HG02981 (cell line): ENCODE measurements around the gene PPM1K.
"Not testable (repeated sequence)": the region's sequence is repeated elsewhere in the genome, so short reads cannot be mapped to it uniquely, and the experiment has no call there.

Source experiments
- ATAC-seq: cut with Tn5 transposase; IDR thresholded peaks from one replicate; pipeline ENCODE4 v1.9.1; 2021; ENCODE audit warnings: mild to moderate bottlenecking, moderate library complexity; ENCODE audit not compliant: unreplicated experiment

PPM1K gene

DNA sequence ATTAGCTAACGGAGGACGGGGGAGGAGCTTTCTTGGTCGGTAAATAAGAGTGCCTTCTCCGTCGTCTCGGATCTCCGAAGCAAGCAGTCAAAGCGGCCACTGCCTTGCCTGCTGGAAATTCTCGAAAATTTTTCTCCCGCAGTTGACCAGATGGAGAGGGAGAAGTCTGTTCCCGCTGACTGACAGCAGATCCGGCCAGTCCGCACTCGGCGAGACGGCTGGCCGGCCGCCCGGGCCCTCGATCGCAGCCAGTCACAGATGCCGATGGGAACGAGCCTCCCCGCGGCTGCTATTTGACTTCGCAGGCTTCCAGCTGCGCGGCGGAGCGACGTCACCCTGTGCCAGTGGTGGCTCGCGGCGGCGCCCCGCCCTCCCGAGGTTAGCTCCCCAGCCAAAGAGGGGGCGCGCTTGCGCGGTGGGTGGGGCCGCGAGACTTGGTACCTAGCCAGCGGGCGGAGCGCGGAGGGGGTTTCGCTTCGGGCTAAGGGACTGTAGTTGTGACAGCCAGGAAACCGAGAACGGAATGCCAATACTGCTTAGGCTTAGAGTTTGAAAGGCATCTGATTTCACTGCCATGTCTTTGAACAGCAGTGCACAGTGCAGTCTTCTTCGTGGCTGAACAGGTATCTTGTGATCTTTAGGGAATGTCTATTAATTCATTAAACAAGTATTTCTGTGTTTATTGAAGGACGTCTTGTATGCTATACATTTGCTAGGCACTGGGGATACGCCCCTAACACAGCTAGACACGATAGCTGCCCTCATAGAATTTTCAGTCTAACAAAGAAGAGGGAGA, at the start of gene PPM1K:
Gene PPM1K (minus strand): TSS at position 123 of the 796 bp plus-strand sequence. CDS start 5,978 bp downstream, outside the sequence.
- peak; percentile 83 for ATAC-seq

DNA sequence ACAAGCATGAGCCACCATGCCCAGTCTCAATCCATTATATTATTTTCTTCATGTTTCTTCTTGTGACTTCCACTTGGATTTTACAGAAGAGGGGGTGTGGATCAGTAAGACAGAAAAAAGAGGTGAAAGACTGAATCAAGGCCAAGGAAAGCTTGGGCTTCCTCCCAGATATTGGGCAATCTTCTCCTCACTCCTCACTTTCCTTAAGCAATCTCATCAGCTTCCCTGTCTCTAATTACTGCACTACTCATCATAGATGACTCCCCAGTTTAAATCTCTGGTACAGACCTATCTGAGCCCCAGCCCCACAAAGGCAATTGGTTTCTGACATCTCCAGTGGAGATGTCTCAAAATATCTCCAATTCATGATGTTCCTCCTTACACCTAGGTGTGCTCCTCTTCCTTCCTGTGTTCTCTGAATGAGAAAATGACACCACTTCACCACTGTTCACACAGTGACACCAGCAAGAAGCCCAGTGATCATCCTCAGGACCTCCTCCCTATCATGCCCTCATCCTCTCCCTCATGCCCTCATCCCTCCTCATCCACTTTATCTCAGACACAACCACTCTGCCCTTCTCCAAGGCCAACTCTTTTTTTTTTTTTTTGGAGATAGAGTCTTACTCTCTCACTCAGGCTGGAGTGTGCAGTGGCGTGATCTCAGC, 49.5 kb upstream of the PPM1K start:
- ATAC-seq, result no peak

DNA sequence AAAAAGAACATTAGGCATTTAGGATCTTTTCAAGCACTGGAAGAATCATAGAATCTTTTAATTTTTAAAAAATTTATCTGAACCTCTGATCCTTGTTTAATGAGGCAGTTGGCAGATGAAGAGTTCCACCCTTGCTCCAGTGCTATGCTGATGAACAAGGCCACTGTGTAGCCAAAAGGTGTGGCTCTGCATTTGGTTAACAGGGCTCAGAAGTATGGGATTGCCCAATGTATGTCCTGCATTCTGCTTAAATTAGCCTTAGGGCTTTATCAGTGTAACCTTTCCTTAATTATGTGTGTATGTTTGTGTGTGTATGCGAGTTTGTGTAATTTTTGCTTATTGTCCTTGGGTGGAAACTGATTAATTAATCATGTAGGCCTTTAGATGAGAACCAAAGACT, 43.3 kb upstream of the PPM1K start:
- ATAC-seq, result no peak

DNA sequence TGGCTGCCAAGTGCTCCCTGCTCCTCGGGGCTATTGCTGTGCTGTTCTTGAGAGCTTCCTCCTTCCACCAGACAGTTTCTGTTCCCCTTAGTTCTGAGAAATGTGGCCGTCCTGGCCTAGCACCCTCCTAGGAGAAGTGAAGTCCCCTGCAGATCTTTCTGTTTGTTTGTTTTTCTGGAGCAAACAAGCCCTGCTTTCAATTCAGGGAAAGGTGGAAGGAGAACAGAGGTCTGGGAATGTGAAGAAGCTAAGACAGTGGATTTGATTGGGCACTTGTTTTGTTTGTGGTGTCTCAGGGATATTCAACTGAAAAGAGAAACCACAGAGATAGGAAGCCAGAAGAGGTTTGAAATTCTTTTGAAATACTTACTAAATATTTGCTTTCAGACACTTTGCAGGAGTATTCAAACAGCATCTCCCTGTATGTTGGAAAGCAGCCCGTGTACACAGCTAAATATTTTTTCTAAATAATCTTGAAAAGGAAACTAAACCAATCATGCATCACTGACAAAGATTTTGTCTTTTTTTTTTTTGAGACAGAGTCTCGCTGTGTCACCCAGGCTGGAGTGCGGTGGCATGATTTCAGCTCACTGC, 36.5 kb upstream of the PPM1K start:
- peak; percentile 98 for ATAC-seq

DNA sequence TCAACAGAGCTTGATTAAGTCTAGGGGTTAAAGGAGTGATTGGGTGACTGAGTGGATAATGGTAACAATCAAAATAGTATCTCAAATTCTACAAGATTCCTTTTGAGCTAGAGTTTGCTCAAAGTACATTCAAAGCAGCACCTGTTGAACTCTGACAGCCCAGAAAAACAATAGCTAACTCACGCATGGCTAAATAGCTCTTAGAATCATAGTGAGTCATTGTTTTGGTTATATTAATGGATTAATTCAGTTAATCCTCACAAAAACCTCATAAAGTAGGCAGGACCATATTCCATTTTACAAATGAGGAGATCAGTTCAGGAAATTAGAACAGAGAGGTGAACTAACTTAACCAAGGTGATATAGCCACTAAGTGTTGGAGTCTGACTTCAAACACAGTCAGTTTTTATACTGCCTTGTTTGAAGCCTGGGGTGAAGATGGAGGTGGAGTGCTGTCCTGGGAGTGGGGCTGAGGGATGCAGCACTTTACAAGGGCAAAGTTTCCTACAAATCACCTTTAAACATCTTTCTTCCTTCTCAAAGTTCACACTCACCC, 35.9 kb upstream of the PPM1K start:
- ATAC-seq, result peak; percentile 61

DNA sequence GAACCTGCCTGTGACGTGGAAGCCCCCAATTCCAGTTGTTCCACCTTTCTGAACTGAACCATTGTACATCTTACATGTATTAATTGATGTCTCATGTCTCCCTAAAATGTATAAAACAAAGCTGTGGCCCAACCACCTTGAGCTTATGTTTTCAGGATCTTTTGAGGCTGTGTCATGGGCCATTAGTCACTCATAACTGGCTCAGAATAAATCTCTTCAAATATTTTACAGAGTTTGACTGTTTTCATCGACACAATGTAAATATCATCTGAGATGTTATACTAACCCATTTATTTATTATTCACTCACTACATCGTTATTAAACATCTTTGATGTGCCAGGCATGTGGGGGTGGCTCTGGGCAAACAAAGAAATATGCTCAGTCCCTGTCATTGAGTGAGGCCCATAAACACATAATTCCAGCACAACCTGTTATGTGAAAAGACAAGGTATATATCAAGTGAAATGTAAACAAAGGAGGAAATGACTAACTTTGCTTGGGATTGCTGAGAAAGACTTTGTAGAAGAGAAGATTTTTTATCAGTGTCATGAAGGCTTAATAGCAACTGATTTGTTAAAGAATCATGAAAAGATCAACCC, 34.5 kb upstream of the PPM1K start:
- ATAC-seq, result no peak

DNA sequence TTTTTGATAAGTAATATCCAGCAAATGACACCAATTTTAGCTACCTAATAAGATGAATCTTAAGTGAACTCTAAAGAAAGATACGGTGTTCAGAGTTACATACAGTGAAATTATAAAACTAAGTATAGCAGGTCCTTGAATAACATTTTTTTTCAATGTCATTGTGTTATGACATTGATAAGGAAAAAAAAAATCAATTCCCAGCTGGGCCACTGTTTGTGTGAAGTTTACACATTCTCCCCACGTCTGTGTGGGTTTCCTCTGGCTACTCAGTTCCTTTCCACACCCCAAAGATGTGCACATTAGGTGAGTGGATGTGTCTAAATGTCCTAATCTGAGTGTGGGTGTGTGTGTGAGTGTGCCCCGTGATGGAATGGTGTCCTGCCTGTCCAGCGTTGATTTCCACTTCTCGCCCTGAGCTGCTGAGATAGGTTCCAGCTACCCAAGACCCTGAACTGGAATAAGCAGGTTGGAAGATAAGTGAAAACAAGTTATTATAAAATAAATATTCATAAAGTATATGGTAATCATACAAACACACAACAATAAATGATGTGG, 31.2 kb upstream of the PPM1K start:
- no peak for ATAC-seq

DNA sequence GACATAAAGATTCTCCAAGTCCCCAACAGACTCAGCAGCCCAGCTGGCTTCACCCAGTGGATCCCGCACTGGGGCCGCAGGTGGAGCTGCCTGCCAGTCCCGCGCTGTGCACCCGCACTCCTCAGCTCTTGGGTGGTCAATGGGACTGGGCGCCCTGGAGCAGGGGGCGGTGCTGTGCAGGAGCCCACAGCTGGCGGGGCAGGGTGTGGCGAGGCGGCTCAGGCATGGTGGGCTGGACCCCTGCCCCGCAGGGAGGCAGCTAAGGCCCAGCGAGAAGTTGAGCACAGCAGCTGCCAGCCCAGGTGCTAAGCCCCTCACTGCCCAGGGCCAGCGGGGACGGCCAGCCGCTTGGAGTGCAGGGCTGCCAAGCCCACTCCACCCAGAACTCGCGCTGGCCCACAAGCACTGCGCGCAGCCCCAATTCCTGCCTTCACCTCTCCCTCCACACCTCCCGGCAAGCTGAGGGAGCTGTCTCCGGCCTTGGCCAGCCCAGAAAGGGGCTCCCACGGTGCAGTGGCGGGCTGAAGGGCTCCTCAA, 28.8 kb upstream of the PPM1K start:
- ATAC-seq, result not testable (repeated sequence)

DNA sequence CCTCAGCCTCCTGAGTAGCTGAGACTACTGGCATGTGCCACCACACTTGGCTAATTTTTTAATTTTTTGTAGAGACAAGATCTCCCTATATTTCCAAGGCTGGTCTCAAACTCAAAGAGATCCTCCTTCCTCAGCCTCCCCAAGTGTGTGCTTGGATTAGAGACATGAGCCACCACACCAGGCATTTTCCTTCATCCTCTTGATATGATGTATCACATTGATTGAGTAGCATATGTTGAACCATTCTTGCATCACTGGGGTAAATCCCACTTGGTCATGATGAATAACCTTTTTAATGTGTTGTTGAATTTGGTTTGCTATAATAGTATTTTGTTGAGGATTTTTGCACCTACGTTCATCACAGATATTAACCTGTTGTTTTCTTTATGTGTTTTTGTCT, 24.2 kb upstream of the PPM1K start:
- no peak for ATAC-seq

DNA sequence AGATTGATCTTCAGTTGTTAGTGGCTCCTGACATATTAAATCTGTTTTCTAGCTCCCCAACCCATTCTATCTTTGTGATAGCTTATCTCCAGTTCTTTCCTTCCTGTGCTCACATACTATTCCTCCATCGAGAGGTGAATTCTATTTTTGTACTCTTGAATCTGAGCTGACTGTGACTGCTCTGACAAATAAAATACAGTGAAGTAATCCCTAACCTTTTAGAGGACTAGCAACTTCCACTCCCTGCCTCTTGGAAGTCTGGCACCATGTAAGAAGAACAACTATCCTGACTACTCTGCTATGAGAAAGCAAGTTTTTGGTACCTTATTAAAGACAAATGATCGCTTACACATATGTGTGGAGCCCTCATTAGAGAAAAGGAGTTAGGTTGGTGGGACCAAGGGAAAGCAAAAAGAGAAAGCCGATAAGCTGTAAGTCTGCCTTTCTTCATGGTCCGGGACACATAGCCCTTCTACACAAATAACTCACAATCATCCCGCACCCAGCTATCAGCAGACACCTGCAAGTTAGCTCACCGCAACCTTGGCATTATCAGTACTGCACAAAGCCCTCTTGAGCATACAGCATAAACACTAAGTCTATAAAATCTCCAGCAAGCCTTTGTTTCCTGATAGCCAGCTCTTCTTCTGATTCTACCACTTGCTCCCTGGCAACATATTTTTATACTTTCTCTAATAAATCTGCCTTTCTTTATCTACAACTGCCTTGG, 13.5 kb upstream of the PPM1K start:
- ATAC-seq, result no peak

DNA sequence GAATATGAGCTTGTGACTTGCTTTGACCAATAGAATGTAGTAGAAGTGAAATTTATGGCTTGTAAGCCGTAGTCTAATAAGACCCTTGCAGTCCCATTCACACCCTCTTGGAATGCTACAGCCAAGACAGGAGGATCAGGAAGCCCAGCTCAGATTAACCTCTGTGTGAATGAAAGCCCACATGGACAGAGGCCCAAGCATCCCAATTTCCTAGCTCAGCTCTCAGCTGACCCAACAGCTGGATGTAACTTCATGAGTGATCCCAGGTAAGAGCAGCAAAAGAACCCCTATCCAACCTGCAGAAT, 12.8 kb upstream of the PPM1K start:
- no peak for ATAC-seq

DNA sequence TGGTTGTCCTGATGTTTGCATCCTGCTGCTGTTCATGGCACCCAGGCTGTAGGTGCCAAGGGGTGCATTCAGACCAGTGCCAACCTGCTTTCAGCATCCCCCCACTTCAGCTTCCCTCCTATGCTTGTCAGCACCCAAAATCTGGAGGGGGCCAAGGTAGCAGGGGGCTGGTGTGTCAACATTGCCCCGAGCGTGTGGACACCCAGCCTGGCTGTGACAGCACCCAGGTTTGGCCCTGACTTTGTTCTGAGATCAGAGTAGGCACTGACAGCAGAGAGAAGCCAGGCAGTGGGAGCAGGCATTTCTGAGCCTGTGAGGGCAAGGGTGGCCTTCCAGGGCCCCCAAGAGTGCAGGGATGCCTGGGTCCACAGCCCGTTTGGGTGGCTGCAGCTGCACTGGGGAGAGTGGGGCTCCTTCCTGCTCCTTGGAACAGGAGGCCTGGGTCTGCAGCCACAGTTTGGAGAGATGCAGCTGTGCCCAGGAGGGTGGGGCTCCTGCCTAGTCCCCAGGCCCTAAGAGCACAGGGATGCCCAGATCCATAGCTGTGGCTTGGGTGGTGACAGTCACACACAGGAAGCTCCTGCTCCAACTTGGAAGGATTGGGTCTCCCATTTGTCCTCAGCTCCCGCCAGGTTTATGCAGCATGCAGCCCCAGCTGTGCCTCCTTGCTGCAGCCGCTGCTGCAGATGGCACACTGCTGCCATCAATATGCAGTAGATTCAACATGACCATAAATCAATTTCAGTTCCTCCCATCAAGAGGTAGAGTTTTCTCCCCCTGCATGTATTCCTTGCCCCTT, 12.3 kb upstream of the PPM1K start:
- ATAC-seq, result no peak

DNA sequence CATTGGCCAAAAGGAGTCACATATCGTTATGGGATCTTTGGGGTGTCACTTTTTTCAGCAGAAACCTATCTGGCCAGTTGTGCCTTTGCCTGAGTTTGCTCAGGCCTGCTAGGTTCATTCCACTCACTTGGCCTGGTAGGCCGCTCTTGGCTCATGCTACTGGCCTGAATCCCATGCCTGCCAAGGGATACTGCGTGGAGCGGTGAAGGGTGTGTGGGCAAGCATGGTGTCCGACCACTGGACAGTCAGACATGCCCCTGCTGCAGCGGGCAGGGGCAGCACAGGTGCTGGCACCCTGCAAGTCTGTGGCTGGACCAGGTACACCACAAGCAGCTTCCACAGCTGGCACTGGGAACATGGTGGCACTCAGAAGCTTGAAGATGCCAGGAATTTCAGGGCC, 11.3 kb upstream of the PPM1K start:
- ATAC-seq, result no peak

DNA sequence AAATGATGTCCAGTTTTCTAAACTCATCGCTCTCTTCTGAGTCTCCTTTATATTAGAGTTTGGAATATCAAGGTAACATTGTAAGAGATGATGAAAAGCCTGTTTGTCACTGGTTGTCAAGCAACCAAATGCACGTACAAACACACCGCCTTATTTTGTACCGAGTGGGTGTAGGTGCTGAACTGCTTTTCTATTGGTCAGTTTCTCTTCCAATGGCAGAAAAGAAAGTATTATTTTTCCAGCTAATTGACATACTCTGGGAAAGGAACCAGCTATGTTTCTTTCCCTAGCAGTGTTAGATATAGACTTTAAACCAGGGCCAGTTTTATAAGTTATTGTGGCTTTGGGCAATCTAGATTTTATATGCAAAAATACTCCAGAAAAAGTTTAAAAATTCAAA, 6.6 kb upstream of the PPM1K start:
- no peak for ATAC-seq

DNA sequence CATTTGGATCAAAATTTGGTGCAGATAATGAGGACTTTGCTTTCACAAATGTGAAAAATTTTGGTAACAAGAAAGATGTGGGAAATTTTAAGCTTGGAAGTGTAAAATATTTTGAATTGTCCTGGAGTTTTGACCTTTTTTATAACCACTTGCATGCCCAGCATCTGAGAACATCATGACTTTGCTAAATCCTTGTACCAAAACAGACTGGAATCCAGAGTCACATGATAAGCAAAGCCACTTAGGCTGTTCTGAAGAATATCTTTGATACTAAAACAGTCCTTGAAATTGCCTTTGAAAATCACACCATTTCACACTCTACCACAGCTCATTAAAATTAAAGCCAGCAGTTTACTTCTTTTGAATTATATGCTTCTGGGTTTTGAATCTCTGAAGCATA, 2.5 kb upstream of the PPM1K start:
- ATAC-seq, result no peak

DNA sequence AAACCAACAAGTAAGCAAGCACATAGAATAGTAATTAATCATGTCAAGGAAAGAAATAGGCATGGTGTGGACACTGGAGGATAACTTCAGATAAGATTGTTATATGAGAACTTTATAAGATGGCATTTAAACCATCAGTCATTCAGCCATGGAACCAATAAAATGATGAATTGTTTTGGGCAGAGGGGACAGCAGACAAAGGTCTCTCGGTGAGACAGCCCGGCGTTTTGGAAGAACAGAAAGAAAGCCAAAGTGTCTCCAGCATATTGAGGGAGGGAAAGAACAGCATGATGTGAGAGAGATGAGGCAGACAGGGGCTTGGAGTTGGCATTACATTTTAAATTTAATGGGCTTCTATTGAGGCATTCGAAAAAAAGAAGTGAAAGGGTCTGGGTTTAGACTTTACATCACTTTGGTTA, 883 bp upstream of the PPM1K start:
- ATAC-seq, result no peak

DNA sequence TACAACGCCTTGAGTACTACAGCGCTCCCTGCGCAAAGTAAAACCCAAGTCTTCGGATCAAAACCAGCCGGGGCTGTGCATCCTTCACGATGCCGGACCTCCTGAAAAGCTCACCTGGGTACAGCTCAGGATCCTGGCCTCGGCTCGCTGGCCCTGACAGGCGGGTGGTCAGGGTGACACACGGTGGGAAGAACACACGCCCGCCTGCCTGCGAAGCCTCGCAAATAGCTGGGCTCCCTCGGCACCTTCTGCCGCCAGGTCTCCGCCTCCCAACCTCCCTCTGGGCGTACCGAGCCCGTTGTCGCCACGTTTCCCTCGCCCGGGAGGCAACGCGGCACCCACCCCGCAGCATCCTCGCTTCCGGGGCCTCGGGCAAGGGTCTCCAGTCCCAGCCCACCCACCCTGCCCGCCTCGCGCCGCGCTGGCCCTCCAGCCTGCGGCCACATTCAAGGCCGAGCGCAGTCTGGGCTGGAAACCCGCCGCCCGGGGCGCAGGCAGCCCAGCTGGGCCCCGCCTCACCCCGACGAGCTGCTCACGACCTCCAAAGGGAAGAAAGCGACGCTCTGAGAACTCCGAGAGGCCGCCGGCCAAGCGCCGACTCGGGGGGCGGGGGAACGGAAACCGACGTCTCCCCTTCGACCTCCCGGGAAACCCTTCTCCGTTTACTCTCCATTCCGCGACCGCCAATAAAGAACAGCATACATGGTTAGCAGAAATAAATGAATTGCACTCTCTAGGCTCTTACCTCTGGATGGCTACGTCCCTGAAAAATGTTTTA, 511 bp downstream of the PPM1K start:
- peak; percentile 15 for ATAC-seq

DNA sequence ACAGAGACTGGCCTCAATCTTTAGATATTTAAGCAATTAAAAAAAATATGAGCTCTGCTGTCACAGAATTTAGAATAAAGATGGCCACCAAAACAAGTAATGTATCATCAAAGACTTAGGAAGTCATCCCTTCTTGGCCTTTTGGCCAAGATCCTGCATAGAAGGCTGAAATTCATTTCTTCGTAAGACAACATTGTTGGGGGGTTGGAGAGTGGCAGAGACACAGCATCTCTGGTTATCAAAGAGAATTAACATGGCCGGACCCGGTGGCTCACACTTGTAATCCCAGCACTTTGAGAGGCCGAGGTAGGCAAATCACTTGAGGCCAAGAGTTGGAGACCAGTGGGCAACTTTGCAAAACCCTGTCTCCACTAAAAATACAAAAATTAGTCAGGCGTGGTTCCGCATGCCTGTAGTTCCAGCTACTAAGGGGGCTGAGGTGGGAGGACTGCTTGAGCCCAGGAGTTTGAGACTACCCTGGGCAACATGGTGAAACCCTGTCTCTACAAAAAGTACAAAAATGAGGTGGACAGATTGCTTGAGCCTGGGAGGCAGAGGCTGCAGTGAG, 4.0 kb downstream of the PPM1K start:
- ATAC-seq, result no peak
